GM18873 (cell line): ENCODE data around the gene THSD4.
"Not testable (repeated sequence)": the region's sequence is repeated elsewhere in the genome, so short reads cannot be mapped to it uniquely, and the experiment has no call there.

Experiments used
- ATAC-seq: cut with Tn5 transposase; IDR thresholded peaks from one replicate; pipeline ENCODE4 v1.9.1; 2021; ENCODE audit warnings: mild to moderate bottlenecking, moderate library complexity, moderate number of reproducible peaks; ENCODE audit not compliant: unreplicated experiment, low FRiP score

The THSD4 gene

DNA sequence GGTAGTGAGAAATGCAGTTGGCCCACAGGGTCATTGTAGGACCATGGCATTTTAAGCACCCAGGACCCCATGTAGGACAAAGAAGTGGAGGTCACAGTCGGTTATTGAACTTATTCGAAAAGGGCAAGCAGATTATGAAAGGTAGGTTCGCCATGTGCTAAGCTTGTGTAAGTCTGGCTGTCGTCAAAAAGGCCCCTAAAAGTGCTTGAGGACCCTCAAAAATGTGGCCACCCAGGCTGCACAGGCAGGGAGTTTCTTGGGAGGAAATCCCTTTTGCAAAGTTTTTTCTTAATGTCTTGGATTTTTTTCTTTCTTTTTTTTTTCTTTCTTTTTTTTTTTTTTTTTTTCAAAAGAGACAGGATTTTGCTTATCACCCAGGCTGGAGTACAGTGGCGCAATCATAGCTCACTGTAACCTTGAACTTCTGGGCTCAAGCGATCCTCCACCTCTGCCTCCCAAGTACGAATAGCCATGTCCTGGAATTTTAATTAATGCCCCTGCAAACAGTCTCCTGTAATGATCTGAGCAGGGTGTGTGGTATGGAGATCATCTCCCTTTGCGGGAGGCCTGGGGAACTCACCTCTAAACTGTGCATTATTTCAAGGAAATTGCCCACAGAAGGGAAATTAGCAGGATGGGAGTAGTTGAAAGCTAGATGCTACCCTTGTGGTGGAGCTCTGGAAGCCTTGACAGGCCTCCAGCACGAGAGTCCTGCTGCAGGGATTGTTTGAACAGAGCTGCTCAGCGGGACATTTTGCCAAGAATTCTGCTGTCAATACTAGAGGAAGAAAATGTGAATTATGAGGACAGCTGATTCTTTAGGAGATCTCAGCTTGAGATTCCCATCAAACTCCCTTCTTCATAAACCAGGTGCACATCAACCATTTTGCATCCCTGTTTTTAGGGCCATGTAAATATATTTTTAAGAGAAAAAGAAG is 28.4 kb downstream of the THSD4 start:
- ATAC-seq = no peak

DNA sequence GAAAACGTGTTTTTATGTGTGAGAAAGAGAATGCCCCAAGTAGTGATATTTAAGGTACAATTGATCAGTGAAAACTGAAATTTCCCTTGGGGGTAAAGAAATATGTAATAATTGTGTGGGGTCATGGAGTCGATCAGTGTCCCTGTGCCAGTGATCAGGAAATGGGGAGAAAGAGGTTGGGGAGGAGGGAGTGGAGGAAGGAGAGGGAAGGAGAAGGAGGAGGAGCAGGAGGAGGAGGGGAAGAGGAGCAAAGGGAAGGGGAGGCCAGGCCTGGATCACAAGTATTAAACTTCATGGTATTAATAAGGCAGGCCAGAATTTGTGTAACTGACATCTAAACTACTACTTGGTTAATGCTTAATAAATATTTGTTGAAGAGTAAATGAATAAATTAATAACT is 30.4 kb downstream of the THSD4 start:
- ATAC-seq = no peak

DNA sequence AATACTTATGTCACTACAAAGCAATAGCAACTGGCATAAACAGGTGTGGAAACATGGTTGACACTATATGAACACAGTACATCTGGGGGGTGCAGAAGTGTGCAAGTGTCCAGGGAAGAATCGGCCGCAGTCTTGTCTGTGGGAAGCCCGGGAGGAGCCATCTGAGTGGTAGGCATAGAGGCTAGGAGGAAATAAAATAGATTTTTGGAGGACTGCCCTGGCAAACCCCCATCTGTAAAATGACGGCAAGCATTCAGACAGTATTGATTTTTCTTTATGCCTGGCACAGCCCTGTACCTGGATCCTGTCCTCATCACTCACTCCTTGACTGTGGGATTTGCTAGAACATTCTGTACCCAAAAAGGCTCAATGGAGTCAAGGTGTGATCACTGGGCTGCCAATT is 31.3 kb downstream of the THSD4 start:
- no peak for ATAC-seq

DNA sequence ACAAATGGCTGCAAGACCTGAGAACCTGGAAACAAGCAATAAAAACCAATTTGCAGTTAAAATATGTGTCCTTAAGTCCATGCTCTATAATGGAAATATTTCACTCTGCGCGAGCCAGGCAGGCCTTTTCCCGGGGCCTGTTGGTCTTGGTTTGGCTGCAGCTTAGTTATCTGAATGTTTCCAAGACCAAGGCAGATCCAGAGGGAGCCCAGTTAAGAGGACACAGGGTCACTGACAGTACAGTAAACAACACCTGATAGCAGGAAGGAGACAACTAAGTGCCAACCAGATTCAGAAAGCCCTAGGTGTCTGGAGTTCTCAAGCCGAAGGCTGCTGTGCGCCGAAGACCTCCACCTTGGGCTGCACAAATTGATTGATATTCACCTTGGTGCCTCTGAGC is 32.8 kb downstream of the THSD4 start:
- no peak for ATAC-seq

DNA sequence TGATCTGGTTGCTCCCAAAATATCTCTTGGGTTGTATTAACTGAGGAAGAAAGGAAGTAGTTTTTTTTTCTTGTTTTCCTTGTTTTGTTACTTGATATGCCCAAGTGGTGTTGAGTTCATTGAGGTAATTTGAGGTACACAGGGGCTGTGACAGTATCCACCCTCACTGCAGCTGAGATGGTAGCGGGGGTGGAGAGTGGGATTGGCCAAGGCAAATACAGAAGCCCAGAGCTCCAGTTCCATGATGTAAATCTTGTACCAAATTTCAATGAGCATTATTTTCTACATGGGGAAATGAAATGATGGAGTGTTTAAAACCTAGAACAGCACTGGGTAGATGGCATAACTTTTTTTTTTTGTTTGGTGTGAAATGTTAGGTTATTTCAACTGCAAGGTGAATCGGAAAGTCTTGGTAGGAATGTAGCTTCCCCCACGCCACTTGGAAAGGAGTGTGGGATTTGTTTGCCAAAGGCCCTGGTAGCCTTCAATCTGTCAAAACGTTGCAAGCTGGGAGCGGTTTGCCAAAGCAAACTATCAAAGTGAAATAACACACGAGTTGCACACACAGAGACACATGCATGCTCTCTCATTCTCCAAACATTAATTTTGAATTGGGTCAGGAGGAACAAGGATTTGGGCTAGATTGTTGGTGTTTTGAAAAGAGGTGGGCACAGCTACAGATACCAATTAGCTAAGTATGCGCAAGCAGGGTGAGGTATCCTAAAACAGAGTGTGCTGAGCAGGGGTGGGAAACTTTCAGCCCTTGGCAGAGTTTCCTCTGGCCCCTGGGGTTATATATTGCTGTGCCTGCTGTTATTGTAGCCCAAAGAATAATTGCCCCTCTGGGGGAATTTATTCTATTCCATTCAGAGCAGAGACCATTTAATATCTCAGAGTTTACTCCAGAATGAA is 34.6 kb downstream of the THSD4 start:
- ATAC-seq = no peak

DNA sequence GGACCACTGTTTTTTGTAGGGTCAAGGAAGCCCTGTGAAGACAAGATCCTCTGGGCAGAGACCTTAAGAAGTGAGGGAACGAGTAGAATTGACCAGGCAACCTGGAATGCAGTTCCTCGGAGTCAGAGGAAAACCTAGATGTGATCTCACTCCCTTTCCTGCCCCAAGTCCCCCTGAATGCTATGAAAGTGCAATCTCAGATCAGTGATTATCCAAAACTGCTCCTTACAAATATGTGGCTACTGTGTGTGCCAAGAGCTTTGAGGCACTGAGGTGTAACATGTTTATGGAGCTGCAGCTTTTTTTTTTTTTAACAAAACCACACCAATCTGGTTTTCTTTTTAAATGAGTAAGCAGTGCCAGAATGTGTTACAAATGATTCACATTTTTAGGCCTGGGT is 35.8 kb downstream of the THSD4 start:
- no peak for ATAC-seq

DNA sequence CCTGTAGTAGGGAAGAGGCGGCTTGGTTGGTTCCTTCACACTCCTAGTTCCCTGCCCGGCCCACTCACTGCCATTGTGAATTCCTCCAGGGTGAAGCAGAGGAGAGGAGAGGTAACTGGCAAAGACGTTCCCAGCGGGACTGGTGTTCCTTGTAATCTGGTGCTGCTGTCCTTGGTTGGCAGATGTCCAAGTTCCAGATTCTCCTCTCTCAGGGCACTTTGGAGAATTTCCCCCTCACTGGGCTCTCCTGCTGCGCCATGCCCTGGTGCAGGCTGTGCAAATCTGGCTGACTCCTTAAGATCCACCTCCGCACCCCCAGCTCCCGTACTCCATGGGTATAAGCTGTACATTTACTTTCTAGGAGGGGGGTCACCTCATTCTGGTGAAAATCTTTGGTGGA is 37.3 kb downstream of the THSD4 start:
- ATAC-seq = no peak

DNA sequence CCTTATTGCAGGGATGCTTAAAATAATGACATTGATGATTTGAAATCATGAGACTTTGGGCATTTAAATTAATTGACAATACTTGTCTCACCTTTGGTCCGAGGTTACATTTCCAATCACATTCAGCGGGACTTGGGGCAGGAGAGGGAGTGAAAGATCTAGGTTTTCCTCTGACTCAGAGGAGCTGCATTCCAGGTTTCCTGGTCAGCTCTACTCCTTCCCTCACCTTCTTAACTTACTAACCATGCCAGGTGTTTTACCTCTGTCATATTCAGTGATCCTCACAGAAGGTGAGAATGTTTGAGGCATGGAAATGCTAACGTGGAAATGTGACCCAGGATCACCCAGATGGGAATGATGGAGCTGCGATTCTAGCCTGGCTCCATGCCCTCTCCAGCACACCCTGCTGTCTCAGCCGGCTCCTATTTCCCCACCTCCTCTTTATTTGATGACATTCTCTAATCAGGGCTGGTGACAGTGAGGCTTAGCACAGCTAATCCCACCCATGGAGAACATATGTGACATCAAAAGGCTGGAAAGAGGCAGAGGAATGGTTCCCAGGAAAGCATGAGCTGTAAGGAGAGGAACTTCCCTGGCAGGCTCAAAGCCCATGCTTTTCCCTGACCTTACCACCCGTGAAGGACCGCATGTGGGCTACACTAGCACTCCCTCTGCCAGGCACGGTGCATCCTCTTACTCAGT is 38.7 kb downstream of the THSD4 start:
- ATAC-seq = no peak

DNA sequence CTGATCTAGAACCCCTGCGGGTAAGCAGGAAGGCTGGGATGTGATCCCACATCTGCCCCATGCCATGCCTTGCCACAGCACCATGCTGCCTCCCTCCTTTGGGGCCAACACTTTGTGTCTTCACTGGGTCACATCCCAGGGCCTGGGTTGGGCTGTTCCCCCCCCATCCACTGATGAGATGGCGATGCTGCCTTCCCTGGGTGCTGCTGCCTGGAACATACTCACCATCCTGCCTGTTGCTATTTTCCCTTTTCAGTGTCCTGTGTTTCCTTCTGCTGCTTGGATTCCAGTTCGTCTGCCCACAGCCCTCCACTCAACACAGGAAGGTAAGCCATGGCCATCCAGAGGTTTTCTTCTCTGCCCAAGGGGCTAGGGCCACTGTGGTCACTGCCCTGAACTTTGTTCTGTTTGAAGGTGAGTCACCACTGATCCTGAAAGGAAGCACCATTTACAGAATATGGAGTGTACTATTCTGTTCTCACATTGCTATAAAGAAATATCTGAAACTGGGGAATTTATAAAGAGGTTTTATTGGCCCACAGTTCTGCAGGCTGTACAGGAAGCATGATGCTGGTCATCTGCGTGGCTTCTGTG is 39.4 kb downstream of the THSD4 start:
- no peak for ATAC-seq

DNA sequence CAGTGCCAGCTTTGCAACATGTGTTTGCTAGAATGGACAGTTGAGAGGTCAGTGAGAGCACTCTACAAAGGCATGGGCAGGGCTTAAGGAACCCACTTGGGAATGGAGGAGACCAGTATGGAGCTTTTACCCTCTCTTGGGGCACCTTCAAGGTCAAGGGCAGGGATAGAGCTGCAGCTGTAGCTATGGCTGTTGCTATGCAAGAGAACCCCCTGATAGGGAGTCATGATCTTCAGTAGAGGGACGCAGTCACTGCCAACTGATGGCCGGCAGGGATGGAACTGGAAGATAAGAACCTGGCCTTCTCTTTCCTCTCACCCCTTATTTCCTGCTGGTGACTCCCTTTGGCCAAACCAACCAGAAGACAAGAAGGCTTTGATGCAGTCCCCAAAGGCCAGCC is 40.3 kb downstream of the THSD4 start:
- no peak for ATAC-seq

DNA sequence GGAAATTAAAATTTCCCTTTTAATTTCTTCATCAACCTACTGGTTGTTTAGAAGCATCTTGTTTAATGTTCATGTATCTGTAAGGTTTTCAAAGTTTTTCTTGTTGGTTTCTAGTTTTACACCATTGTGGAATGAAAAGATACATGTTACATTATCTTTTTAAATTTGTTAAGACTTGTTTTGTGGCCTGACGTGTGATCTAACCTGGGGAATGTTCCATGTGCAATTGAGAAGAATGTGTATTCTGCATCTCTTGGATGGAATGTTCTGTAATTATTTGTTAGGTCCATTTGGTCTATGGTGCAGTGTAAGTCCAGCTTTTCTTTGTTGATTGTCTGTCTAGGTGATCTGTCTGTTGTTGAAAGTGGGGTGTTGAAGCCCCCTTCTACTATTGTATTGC is 45.7 kb downstream of the THSD4 start:
- ATAC-seq = no peak

DNA sequence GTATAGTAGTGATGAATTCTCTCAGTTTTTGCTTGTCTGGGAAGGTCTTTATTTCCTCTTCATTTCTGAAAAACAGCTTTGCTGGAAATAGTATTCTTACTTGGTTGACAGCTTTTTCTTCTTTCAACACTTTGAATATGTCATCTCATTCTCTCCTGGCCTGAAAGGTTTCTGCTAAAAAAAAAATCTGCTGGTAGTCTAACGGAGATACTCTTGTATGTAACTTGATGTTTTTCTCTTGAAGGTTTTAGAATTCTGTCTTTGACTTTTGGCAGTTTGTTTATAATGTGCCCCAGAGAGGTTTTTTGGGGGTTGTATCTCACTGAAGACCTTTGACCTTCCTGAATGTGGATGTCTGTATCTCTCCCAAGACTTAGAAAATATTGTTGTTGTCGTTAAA is 47.0 kb downstream of the THSD4 start:
- ATAC-seq = no peak

DNA sequence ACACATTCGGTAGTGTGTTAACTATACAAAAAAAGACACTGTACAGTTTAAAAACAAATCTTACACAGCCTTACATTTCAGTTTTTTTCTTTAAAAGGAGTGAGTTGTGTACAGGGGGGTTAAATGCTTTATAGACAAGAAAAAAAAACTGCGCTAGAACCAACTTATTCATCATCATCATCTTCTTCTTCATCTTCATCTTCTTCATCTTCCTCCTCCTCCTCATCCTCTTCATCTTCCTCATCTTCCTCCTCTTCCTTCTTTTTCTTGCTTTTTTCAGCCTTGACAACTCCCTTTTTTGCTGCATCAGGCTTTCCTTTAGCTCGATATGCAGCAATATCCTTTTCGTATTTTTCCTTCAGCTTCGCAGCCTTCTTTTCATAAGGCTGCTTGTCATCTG is 49.3 kb downstream of the THSD4 start:
- not testable (repeated sequence) for ATAC-seq

DNA sequence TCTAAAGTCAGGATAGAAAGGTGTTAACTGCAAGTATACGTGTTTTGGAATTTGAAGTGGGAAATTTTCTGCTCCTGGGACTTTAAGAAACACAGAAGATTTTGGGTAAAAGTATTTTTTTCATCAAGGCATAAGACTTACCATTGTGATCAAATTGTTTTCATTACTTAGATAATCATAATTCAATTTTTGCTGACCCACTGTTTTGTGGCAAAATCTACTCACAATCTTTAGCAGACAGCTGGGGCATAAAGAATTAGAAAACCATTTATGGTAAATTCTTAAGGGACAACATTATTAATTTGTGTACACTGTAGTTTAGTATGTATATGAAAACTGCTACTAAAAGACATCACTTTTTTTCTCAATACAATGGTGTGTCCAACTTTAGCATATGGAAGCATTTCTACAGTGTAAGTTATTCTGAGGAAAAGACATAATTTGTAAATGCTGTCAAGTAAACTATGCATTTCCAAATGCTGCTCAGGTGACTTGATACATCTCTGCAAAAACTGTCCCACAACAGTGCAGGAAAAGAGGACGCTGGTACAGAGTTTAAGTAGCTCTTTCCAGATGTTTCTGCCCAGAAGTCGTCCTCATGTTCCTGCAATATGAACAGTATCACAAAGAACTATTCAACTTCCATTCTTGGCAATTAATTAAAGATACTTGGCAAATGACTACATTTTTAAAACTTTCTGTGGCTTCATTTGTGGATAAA is 52.3 kb downstream of the THSD4 start:
- ATAC-seq = no peak

DNA sequence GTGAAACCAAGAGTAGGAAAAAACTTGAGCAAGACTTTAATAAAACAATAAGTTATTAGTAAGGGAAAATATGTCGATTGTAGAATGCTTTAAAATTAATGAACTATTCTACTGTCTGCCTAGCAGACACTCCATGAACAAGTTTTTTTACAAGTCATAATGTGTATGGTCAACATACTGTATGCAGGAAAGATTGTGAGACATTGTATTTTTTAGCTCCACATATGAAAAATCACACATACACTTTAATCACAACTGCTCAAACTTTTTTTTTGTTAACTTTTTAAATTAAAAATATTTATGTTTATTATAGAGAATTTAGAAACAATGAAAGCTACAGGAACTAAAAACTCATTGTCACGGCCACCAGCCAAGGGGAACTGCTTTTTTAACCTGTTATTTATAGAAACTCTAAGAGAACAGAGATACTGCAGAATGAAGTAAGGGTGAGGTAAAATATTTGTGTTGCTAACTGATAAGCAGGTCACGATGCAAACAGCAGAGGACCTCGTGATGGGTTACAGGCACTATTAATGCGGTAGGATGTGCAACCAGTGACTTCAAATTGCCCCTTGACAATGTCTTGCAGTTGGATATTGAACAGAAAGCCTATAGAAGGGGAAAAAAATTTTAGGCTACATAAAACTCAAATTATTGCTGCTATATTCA is 53.0 kb downstream of the THSD4 start:
- ATAC-seq = no peak

DNA sequence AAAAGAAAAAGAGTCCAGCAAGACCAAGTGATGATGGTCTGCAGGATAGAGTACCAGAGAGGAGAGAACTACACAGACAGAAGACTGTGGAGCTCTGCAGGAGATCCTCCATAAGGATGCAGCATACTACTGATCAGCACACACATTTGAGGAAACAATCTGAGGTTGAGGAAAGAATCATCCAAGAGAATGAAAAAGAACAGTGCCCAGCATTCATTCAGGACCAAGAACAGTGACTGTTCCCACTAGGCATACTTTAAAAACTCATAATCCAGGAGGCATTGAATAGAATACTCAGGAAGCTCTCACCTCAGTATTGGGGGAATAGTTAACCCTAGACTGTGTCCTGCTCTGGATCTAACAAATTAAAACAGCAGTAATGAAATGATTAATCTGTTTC is 54.9 kb downstream of the THSD4 start:
- ATAC-seq = no peak

DNA sequence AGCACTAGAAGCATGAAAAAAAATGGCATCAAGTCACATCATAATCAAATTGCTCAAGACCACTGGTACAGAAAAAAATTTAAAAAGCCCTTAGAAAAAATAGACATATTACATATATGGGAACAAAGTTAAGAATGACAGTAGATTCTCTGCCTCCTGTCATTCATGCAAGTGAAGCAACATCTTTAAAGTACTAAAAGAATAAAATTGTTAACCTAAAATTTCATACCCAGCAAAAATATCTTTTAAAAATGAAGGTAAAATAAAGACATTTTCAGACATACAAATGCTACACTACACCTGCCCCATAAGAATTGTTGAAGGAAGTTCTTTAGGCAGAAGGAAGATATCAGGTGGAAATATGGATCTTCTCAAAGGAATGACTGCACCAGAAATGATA is 55.9 kb downstream of the THSD4 start:
- ATAC-seq = no peak

DNA sequence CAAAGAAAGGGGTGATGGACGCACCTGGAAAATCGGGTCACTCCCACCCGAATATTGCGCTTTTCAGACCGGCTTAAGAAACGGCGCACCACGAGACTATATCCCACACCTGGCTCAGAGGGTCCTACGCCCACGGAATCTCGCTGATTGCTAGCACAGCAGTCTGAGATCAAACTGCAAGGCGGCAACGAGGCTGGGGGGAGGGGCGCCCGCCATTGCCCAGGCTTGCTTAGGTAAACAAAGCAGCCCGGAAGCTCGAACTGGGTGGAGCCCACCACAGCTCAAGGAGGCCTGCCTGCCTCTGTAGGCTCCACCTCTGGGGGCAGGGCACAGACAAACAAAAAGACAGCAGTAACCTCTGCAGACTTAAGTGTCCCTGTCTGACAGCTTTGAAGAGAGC is 59.1 kb downstream of the THSD4 start:
- not testable (repeated sequence) for ATAC-seq
